Thyroid gland (tissue), 4 donors: ENCODE measurements around the gene SLC9C2. TPM values are rescaled to one million over a fixed set of nuclear protein-coding genes. Genes with fewer than 3 reads are reported as not detected.

Experiments used
- DNase-seq, 2 donors: peaks; one replicate each; pipeline ENCODE4 v3.0.0-alpha.2; 2019
- H3K27ac ChIP-seq, 3 donors: fragments of 200-600 bp; sonication (generic); 1 replicate in 2 of 3; 2 replicates in 1 of 3; pipeline ENCODE4 v1.5.1; 2016 to 2019; ENCODE audit warnings: mild to moderate bottlenecking in 1 of 3, moderate library complexity in 1 of 3
- H3K27me3 ChIP-seq: fragments of 200-600 bp; sonication (generic); one replicate; pipeline ENCODE4 v1.5.1; 2019
- H3K36me3 ChIP-seq, 2 donors: fragments of 200-600 bp; sonication (generic); one replicate each; pipeline ENCODE4 v1.5.1; 2016 to 2019
- H3K4me1 ChIP-seq, 2 donors: fragments of 200-600 bp; sonication (generic); one replicate each; pipeline ENCODE4 v1.5.1; 2017 to 2019
- H3K4me3 ChIP-seq, 3 donors: fragments of 200-600 bp; sonication (generic); replicated peaks in 1 of 3; 1 replicate in 2 of 3; 2 replicates in 1 of 3; pipeline ENCODE4 v1.5.1; 2016; ENCODE audit warnings: mild to moderate bottlenecking in 1 of 3
- H3K9me3 ChIP-seq: fragments of 200-600 bp; sonication (generic); one replicate; pipeline ENCODE4 v1.5.1; 2017
- POLR2A ChIP-seq, 2 donors: fragments of 450-650 bp; IDR thresholded peaks; one replicate each; pipeline ENCODE4 v1.6.1; 2017; ENCODE audit warnings: antibody characterized with exemption in 2 of 2, mild to moderate bottlenecking in 2 of 2, moderate library complexity in 1 of 2
- WGBS, 2 donors: methylation state at CpG; one replicate each; pipeline ENCODE4 v1.1.5; 2017; 5-methylcytosine and 5-hydroxymethylcytosine counted together
- intact Hi-C: fragments of 100-400 bp; cut with DNase I; formaldehyde crosslinking; loops from one replicate; pipeline ENCODE4 v1.15.1; 2023
- total RNA-seq, 4 donors: library from RNA; depleted of rRNA; stranded (reverse); fragments of >200 nt; gene quantifications; one replicate each; pipeline ENCODE4 v1.2.3, GENCODE V29; 2016
- TF ChIP-seq, protein P1 (sequence below), 6 experiments: fragments of 200-600 bp in 3 of 6; fragments of 450-650 bp in 3 of 6; sonication (generic) in 3 of 6; IDR thresholded peaks; one replicate each; pipeline ENCODE4 v1.5.1; 2016 to 2019; ENCODE audit warnings: antibody characterized with exemption in 6 of 6, mild to moderate bottlenecking in 2 of 6, inconsistent platforms in 1 of 6, moderate library complexity in 1 of 6

The SLC9C2 gene
- total RNA-seq, 4 donors from 2014 or later = not detected

DNA sequence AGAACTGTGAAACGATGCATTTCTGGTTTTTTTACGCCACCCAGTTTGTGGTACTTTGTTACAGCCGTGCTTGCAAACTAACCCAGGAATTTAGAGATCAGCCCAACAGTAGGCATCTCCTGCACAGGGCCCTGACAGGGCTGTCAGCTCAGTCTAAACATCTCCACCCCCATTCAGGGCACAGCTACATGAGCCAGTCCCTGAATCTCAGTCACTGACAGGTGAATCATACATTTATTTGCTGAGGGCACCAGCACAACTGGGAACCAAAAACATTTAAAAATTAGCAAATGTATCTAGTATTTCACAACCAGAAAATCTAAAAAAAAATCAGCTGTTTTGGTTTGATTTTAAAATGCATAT lies 95.0 kb downstream of the SLC9C2 start:
- WGBS, 2 donors = 50 to 65% methylated on average over 3 of the region's 3 CpGs
- Histone ChIP-seq H3K27ac (peak overlapping the region; percentile 79 to 96 (median 83)), H3K27me3 (no peaks in the 10 kb centered on the region), H3K4me1 (peaks cover 19 to 20% of the 10 kb centered on the region in 2 donors), H3K4me3 (no peak overlapping the region), H3K9me3 (no peaks in the 10 kb centered on the region), H3K36me3 (no peaks in the 10 kb centered on the region)
- intact Hi-C loops = no loop called here
- no peak for TF ChIP-seq POLR2A (IDR thresholded peaks at IDR 0.05)
- TF ChIP-seq, protein P1, sequence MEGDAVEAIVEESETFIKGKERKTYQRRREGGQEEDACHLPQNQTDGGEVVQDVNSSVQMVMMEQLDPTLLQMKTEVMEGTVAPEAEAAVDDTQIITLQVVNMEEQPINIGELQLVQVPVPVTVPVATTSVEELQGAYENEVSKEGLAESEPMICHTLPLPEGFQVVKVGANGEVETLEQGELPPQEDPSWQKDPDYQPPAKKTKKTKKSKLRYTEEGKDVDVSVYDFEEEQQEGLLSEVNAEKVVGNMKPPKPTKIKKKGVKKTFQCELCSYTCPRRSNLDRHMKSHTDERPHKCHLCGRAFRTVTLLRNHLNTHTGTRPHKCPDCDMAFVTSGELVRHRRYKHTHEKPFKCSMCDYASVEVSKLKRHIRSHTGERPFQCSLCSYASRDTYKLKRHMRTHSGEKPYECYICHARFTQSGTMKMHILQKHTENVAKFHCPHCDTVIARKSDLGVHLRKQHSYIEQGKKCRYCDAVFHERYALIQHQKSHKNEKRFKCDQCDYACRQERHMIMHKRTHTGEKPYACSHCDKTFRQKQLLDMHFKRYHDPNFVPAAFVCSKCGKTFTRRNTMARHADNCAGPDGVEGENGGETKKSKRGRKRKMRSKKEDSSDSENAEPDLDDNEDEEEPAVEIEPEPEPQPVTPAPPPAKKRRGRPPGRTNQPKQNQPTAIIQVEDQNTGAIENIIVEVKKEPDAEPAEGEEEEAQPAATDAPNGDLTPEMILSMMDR (IDR thresholded peaks at IDR 0.05) = no peak
- DNase-seq = peak; percentile 25 to 42

DNA sequence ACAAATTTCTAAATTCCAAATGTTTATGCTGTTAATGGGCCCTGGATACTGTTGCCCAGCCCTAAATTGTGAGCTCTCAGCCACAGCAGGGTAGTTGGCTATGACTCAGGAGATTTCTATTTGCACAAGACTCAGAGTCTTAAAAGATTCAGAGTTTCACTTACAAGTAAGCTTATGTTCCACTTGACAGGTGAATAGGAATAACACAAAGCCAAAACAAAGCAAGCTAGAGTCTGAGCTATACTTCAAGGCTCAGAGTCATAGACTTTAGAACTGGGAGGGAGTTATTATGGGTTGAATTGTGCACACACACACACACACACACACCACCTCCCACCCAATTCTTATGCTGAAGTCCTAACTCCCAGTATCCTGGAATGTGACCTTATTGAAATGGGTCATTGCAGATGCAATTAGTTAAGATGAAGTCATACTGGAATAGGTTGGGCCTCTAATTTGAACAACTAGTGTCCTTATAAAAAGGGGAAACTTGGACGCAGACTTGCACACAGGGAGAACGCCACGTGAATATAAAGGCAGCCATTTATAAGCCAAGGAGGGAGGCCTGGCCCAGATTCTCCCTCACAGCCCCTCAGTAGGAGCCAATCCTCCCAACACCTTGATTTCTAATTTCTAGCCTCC lies 95.5 kb downstream of the SLC9C2 start:
- TF ChIP-seq, protein P1 (IDR thresholded peaks at IDR 0.05) = no peak
- TF ChIP-seq POLR2A (IDR thresholded peaks at IDR 0.05) = no peak
- H3K9me3 ChIP-seq = no peaks in the 10 kb centered on the region
- H3K27me3 ChIP-seq = no peaks in the 10 kb centered on the region
- H3K4me3 ChIP-seq = no peak overlapping the region
- no peaks in the 10 kb centered on the region for H3K36me3 ChIP-seq
- 21 to 39% methylated on average over 3 of the region's 3 CpGs for WGBS, 2 donors
- peaks cover 19 to 20% of the 10 kb centered on the region in 2 donors for H3K4me1 ChIP-seq
- peak overlapping the region; percentile 79 to 96 (median 83) for H3K27ac ChIP-seq
- intact Hi-C loops = no loop called here
- peak; percentile 58 to 61 for DNase-seq

DNA sequence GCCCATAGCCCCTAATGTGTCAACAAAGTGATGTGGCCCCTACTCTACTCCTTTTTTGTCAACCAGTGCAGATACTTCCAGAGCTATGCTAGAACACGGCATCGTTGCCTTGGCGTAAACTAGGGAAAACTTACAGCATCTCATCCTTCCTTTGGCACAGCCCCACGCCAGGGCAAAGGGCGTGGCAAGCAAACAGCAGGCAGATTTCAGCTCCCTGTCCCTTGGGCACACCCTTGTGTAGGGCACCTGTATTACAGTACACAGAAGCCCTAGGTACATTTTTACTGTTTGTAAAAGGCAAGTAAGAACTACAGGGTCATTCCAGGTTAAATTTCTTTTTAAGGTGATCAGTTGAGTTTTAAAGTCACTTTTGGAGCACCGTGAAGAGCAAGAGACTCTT lies 96.4 kb downstream of the SLC9C2 start:
- 87 to 88% methylated on average over 6 of the region's 6 CpGs for WGBS, 2 donors
- Histone ChIP-seq H3K4me3 (no peak overlapping the region), H3K27me3 (no peaks in the 10 kb centered on the region), H3K27ac (peak overlapping the region; percentile 79 to 96 (median 83)), H3K4me1 (peaks cover 19 to 20% of the 10 kb centered on the region in 2 donors), H3K9me3 (no peaks in the 10 kb centered on the region), H3K36me3 (no peaks in the 10 kb centered on the region)
- no peak for TF ChIP-seq POLR2A (IDR thresholded peaks at IDR 0.05)
- TF ChIP-seq, protein P1 (IDR thresholded peaks at IDR 0.05) = peak in 3 of 6 experiments; percentile 36 to 54 (median 45)
- intact Hi-C loops = no loop called here
- DNase-seq = peak; percentile 24 to 49

DNA sequence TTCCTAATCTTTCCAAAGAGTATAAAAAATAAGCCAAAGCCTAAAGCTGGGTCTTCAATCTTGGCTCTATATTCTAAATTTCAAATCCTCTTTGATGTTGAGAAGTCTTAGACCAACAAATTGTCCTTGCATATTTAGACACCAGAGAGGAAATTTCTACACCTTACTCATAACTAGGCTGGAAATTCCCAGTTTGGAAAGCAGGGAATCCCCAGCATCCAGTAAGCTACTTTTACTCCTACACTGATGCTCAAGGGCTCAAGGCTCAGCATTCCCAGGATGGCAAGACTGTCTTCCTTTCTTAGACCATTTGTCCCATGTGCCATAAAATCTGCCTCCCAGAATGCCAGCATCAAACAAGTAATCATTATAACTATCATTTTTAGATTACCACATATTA lies 97.5 kb downstream of the SLC9C2 start:
- Histone ChIP-seq H3K36me3 (no peaks in the 10 kb centered on the region), H3K27me3 (no peaks in the 10 kb centered on the region), H3K4me3 (no peak overlapping the region), H3K27ac (peak overlapping the region in 1 of 3 donors; percentile 79), H3K9me3 (no peaks in the 10 kb centered on the region), H3K4me1 (peaks cover 19 to 20% of the 10 kb centered on the region in 2 donors)
- DNase-seq = no peak
- TF ChIP-seq, protein P1 (IDR thresholded peaks at IDR 0.05) = no peak
- no peak for TF ChIP-seq POLR2A (IDR thresholded peaks at IDR 0.05)
- intact Hi-C loops = no loop called here

DNA sequence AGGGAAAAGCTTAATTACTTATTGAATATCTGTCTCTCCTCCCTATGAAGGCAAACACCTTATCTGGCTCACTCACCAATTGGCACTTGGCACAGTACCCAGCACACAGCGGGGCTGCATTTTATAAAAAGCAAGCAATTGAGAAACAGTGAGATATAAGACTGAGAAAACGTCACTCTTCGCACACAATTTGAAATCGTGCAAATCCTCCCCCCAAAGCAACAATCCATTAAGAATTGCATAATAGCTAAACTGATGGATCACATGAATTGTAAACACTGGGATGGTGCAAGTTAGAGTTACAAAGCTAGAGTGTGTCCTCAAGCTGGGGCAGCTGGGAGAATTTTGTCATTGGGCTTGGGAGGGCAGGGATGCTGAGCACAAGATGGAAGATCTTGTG lies 98.6 kb downstream of the SLC9C2 start:
- Histone ChIP-seq H3K36me3 (no peaks in the 10 kb centered on the region), H3K4me3 (no peak overlapping the region), H3K27me3 (no peaks in the 10 kb centered on the region), H3K4me1 (peaks cover 19 to 20% of the 10 kb centered on the region in 2 donors), H3K27ac (no peak overlapping the region), H3K9me3 (no peaks in the 10 kb centered on the region)
- intact Hi-C loops = no loop called here
- DNase-seq = no peak
- WGBS, 2 donors = 95 to 96% methylated on average over 4 of the region's 4 CpGs
- TF ChIP-seq, protein P1 (IDR thresholded peaks at IDR 0.05) = no peak
- no peak for TF ChIP-seq POLR2A (IDR thresholded peaks at IDR 0.05)
